GM13976 (cell line): ENCODE results near the gene FUT7.

ENCODE experiments used
- DNase-seq: peaks from one replicate; pipeline ENCODE4 v3.0.0; 2012; ENCODE audit warnings: low spot score
- in situ Hi-C: fragments of 300-500 bp; cut with MboI; formaldehyde crosslinking; loops from one replicate; pipeline ENCODE4 v1.12.0; 2022; ENCODE audit warnings: low sequenced_read_pairs, mixed read lengths, inconsistent platforms; ENCODE audit not compliant: unreplicated experiment
- TF ChIP-seq, protein P1 (sequence below): IDR thresholded peaks from 2 replicates; pipeline ENCODE4 v1.5.1; 2012; ENCODE audit warnings: borderline replicate concordance, mild to moderate bottlenecking; ENCODE audit not compliant: insufficient read depth; ENCODE audit errors: extremely low read depth, missing control alignments, control extremely low read depth

The FUT7 gene

DNA sequence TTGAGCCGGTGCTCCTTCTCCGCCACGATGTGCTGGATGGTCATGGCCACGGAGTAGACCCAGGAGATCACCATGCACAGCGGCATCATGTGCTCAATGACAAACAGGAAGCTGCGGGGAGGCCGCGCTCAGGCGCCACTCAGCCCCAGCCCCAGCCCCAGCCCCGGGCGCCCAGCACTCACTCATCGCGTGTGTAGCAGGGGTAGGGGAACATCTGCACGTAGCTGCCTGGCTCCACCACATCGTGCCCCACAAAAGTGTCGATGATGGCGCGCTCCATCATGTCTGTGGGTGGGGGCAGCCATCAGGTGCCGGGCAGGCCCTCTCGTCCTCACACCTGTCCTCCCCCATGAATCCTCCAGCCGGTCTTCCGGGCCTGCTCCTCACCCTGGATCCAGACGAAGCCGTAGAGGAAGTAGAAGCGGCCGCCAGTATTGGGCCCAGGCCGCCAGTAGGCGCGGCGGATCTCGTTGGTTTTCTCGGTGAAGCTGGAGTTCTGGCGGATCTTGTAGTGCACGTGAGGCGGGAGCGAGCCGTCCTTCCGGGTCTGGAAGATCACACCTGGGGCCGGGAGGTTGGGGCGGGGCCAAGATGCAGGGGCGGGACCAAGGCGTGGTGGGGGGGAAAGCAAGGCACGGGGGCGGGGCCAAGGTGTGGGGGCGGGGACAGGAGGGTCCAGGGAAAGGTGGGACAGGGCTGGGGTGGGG is 13.9 kb downstream of the FUT7 start:
- DNase-seq: no peak
- TF ChIP-seq, protein P1, sequence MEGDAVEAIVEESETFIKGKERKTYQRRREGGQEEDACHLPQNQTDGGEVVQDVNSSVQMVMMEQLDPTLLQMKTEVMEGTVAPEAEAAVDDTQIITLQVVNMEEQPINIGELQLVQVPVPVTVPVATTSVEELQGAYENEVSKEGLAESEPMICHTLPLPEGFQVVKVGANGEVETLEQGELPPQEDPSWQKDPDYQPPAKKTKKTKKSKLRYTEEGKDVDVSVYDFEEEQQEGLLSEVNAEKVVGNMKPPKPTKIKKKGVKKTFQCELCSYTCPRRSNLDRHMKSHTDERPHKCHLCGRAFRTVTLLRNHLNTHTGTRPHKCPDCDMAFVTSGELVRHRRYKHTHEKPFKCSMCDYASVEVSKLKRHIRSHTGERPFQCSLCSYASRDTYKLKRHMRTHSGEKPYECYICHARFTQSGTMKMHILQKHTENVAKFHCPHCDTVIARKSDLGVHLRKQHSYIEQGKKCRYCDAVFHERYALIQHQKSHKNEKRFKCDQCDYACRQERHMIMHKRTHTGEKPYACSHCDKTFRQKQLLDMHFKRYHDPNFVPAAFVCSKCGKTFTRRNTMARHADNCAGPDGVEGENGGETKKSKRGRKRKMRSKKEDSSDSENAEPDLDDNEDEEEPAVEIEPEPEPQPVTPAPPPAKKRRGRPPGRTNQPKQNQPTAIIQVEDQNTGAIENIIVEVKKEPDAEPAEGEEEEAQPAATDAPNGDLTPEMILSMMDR: no peak
- in situ Hi-C loops: no loop called here

DNA sequence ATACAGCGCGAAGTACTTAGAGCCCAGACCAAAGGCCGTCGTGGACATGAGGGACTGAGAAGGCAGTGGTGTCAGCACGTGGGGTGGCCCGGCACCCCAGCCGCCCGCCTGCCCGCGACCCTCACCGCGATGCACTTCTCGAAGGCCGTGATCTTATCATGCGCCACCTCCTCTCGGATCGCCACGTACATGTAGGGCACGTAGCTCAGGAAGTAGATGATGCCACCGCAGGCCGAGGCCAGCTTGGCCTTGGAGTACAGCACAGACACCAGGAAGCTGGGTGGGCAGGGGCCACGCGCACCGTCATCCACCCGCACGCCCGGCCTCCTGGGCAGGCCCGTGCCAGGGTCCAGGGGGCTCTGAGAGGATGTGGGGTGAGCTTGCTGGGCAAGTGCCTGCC is 14.8 kb downstream of the FUT7 start:
- no peak for DNase-seq
- TF ChIP-seq, protein P1: no peak
- in situ Hi-C loops: no loop called here

DNA sequence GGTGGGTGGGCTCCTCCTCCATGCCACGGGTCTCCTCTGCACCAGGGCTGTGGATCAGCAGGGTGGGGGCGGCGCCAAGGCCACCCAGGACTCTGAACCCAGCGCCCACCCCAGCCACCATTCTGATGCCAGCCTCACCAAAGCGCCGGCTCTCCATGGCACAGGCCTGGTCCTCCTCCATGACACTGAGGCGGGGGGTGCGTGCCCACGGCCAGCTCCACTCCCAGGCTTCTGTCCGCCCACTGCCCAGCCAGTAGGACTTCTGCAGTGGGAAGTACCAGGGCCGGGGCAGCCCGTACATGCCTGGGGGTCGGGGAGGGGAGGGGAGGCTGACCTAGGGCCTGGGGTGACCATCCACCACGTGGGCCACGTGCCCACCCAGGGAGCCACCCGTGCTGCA is 15.5 kb downstream of the FUT7 start:
- in situ Hi-C loops: no loop called here
- TF ChIP-seq, protein P1: no peak
- no peak for DNase-seq

DNA sequence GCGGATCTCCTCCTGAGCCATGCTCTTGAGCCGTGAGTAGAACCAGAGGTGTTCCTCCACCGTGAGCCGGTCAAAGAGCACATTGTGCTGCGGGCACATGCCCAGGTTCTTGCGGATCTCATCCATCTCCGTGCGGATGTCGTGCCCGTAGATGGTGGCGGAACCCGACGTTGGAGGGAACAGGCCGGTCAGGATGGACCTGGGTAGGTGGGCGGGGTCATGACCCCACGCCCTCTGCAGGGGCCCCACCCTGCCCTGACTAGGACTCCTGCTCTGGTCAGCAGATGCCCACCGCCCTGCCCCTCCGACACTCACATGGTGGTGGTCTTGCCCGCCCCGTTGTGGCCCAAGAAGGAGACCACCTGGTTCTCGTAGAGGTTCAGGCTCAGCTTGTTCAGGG is 15.9 kb downstream of the FUT7 start:
- no peak for DNase-seq
- TF ChIP-seq, protein P1: no peak
- in situ Hi-C loops: no loop called here

DNA sequence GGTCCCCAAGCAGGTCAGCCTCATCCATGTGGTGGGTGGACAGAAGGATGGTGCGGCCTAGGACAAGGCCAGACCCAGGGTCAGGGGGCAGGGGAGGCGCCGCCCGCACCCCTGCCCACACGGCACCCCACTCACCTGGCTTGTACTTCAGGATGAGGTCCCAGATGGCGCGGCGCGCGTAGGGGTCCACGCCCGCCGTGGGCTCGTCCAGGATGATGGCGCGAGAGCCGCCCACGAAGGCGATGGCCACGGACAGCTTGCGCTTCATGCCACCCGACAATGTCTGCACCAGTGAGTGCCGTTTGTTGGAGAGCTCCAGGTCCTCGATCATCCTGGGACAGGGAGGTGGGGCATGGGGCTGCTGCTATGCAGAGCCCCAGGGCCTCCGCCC is 16.4 kb downstream of the FUT7 start:
- no peak for DNase-seq
- TF ChIP-seq, protein P1: no peak
- in situ Hi-C loops: no loop called here

DNA sequence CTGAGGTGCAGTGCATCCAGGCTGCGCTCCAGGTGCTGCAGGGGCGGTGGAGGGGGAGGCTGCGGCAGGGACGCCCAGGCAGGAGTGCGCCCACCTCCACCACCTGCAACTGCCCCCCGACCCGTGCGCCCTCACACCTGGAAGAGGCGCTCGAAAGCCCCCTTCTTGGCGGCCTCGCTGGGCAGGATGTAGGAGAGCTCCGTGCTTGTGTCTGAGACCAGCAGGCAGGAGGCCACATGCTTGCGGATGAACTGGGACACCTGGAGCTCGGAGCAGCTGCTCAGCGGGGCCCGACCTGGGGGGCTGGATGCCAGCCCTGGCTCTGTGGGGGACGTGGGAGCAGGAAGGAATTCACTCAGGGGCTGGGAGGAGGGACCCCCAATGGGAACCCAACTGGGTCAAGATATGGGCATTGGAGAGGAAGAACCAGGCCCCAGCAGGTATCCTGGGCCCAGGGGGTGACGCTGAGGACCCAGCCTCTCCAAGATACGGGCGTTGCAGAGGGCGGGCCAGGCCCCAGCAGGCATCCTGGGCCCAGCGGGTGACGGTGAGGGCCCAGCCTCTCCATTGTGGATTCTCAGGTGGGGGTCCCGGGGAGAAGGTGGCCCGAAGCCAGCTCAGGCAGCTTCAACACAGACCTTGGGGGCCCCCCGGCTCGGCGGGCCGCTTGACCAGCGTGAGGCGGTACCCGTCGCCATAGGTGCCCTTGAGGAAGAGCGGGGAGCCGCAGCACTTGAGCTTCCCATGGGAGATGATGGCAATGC is 16.9 kb downstream of the FUT7 start:
- TF ChIP-seq, protein P1: no peak
- DNase-seq: no peak
- in situ Hi-C loops: no loop called here
